Measurements from ENCODE around the gene NWD2.

The NWD2 gene

DNA sequence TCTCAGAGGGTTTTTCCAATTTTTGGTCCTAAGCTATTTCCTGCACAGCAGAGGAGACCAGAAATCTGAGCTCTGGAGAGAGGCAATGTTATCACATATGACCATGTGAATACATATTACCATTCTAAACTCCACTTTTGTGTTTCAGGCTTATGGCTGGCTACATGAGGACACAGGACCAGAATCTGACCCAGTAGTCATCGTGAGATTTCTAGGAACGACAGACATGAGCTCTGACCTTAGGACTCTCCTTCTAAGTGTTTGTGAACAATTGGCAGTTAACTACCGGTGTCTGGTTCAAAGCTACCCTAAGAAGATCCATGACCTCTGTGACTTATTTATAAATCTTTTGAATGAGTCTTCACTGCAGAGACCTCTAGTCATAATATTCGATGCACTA lies 198.6 kb downstream of the NWD2 start:
- DNase-seq = no peak

DNA sequence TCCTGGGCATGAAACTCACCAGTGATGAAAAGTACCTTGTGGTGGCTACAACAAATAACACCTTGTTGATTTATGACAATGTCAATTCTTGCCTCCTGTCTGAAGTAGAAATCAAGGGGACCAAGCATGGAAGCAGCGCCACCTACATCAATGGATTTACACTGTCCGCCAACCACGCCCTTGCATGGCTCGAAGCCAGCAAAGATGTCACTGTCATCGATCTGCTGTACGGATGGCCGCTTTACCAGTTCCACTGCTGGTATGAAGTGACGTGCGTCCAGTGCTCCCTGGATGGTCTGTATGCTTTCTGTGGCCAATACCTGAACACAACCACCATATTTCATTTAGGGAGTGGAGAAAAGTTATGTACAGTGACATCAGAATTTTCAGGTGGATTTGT lies 200.5 kb downstream of the NWD2 start:
- DNase-seq = no peak

DNA sequence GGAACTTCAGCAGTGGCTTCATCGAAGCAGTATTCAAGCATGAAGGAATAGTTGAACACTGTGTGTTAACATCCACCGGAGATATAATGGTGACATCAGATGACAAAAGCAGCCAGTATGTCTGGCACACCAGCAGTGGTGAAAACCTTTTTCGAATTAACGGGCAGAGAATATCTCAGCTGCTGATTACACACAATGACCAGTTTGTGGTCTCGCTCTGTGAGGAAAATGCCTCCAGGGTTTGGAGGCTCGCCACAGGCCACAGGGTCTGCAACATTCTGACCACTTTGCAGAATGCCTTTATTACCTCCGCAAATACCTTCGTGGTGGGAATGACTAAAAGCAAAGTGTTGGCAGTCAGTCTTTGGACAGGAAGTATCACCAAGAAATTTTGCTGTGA lies 201.5 kb downstream of the NWD2 start:
- DNase-seq = no peak

DNA sequence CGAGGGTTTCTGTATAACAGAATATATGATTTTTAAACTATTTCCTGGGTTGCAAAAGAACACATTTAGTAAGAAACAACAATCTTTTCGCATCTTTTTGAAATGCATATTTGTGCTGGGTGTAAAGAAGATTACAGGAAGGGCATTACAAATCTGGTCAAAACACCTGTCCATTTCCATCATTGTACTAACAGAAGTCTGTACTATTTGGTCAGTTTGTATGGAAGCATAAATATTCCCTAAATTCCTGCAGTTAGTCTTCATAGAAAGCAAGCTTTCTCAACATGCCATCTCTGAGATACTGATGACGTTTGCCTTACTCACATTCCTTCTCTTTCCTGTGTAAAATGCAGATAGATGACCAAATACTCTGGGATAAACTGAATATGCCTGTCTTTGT lies 203.3 kb downstream of the NWD2 start:
- DNase-seq = no peak

DNA sequence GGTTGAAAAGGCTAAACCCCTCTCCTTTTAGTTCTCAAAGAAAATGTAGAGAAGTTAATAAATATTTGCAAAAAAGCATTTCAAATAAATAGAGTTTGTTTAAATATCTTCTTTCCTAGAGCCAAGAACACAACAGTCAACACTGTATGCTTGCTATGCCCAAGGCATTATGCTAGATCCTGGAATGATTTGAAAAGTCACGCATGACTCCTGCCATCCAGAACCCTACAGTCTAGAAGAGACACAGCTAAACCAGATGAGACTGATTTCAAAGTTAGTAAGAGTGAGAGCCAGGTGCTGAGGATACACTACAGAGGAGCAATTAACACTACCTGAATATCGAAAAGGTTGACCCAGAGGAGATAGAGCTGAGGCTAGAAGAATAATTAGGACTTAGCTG lies 205.8 kb downstream of the NWD2 start:
- no peak for DNase-seq

DNA sequence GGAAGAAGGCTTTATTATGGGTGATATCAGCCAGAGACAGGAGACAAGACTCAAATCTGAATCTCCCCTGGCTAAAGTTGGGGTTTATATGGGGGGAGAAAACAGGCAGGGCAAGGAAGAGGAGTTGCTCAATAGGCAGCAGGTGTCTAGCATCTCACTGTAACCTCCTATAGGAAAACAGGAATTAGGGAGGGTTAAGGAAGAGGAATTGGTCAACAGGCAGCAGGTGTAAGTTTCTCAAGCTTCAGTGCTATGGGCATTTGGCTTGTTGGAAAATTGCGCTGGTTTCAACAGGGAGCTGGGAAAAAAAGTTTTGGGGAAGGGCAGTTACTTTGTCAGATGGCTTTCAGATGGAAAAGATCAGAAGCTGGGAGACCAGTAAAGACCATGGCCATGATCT lies 206.4 kb downstream of the NWD2 start:
- DNase-seq = no peak

DNA sequence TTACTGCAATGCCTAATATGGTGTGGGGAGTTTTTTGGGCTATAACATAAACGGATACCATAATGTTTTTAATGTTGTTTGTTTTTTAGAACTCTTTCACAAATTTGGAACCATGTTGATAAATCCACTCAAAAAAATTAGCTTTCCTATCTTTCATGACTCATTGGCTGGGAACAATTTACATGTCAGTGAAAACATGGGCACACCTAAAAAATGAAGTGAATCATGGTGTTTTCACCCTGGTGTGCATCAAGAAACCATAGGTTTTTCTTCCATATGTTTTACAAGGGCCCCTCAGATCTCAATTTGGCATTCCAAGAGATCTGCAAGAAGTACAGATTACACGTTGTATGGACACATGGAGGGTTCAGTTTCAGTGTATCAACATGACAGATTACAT lies 207.1 kb downstream of the NWD2 start:
- DNase-seq = no peak

DNA sequence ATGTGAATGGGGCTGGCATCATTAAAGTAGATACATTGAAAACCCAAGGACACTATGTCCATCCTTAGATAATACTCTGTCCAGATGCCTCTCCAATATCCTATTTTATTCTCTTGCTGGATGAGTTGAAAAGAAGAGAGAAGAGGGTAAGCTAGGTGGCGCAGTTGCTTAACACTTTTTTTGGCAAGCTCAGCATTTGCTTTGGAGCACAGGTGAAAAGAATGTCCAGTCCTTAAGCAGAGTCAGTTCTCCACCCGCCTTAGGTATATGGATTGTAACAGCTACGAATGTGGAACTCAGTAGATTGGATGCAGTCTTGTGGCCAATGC lies 208.4 kb downstream of the NWD2 start:
- peak; percentile 58 for DNase-seq

DNA sequence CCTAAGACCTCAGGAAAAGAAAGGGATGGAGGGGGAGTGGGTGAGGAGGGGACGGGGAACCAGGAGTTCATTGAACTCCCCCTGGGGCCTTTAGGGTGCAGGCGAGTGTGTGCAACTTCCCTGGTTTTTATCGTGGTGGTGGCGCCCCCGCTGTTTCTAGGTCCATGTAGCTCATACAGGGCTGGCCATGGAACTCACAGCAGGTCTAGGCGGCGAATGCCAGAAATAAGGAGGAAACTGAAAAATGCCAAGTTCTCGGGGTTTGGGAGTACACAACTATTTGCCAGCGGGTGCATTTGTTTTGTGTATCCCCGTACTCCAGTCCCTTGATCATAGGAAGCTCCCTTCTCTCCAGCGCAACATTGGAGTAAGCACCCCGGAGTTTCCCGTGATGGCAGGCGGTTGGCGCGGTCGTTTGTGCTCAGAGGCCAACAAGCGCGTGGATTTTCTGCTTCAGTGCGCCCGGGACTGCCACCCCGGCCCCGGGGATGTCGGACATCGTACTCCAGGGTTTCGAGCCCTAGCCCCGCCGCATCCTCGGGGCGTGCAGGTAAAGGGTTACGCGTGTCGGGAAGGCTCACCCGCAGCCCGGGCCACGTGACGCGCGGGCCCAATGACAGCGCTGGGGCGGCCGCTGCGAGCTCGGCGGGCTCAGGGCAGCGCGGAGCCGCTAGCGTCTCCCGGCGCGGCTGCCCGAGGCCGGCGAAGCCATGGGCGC lies 208.9 kb downstream of the NWD2 start:
- peak; percentile 58 for DNase-seq

DNA sequence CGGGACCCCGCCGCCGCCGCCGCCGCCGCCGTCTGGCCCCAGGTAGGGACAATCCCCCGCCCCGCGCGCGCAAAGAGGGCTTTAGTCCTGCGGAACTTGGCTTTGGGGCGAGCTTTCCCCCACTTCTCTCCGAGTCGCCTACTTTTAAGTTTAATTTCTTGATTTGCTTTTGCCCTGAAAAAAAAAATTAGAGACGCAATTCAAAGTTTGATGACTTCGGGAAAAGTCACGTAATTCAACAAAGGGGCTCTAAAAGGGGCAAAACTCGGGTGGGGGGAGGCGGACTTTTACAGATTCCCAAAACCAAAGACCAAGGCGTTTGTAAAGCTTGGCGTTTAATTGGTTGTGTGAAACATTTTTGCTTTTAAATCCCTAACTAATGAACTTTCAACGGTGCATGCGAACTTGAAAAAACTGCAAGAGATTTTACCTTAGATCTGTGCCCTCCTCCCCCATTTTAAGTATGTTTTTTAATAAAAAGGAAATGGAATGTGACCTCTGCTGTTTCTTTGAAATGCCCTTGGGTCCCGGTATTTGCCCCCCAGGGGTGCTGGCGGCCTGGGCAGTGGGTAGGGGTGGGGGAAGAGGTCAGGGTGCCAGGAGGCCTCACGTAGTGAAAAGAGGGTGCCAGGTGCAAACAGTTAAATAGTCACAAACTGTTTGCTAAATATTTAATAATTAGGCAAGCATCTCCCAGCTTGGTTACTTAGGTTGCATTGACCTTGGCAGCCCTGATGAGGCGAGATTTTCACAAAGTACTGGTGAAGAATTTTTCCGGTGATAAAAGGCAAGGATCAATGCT lies 209.7 kb downstream of the NWD2 start:
- no peak for DNase-seq

DNA sequence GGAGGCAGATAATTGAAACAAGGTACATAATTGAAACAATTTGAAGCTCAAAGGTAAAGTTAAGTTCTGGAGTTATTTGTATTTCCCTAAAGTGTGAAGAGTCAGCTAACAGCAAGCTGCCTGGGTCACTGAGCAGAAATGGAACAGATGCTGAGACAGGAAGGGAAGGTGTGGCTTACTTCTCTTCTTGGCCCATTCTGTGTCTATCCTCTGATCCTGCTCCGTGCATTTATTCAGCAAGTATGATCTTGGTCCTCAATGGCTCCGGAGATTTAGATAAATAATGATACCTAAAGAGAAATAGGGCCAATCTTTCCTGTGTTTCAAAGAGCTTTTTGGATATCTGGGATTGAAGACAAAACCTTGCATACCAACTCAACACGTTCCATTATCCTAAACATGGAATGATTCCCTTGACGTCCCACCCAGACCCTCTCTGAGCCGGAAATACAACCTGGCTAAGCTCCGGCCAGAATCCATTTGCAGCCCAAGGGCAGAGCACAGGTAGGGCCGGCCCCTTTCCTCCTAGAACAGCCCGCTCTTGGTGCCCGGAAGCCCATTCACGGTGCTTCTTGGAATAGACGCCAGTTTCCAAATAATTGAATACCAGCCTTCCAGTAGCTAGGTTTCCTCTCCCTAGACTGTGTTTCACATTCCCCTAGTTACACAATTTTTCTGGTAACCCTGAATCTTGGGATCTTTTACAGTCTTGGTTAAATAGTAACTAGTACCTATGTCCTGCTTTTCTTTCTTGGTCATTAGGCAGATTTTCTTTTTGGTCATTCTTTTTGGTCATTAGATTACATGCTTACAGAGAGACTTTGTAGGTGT lies 211.0 kb downstream of the NWD2 start:
- DNase-seq = no peak

DNA sequence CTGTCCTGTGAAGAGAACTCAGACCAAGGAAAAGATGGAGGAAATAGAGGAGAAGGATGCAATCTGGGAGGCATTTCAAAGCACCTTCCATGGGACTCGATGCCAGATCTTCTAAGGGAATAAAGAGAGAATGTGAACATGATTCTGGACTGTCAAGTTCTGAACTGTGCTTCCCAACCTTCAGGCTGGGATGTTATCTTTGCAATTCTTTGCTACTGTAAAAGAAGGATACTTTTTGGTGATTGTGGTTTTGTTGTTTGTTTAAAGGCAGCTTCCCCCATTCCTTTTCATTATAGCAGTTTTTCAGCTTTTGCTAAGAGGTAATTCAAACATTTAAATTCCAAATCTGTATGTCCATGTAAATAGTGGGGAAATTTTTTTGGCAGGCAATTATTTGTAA lies 217.3 kb downstream of the NWD2 start:
- no peak for DNase-seq

DNA sequence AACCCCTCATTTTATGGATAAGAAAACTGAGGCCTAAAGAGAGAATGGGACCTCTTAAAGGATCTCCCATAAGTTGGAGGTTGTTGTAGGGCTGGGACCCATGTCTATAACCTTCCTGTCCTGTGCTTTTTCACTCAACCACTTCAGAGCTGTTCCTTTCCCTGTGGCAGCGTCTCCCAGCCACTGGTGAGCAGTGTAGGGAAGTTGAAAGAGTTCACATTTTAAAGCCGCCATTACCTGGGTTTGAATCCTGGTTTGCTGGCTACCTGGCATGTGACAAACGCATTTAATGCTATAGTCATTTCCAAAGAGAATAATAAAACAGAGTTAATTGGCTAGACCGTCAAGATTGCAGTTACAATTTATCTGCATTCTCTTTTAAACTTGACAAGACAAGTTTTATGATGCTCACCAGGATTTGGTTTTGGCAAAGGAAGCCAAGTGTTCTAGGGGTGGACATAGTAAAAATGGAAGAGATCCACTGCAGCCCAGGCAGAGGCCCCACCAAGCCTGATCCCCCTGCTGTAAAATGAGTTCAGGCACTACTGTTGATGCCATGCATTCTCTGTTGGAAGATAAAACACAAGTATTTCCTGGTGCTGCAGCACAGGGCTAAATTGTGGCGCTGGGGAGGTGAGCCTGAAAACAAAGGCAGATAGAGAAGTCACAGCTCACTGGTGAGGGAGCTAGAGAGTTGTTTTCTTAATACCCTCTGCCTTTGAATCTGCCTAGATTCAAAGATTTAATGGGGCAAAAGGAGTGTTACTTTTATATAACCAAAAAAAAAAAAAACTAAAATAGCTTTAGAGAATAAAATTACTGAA lies 218.7 kb downstream of the NWD2 start:
- DNase-seq = no peak

DNA sequence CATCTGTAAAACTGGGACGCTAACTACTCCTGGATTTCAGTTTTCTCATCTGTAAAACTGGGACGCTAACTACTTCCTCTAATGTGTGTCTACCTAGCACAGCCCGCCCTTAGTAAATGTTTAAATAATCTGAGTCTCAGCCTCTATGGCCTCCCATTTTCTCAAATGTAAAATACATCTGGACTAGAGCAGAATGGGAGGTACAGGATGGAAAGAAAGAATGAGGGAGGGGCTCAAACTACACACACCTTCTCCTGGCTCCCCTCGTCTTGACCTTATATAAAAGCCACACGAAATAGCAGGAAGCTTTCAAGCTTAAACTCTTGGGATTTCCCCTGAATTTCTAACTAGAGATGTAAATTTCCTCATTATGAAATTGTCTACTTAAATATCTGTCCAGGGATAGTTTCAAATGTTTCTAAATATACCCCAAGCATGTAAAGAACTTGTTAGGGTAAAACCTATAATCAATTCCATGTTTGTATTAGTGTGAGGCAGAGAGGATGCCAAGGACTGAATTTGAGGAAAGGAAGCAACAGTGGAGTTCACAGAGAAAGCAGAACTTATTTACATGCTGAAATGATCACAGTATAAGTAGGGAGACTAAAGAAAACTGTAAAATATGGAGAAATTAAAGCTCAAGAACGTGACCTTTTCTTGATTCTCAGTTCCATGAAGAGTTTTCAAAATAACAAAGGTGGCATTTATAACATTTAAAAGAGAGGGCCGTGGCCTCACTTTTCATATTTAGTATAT lies 220.0 kb downstream of the NWD2 start:
- DNase-seq = no peak

DNA sequence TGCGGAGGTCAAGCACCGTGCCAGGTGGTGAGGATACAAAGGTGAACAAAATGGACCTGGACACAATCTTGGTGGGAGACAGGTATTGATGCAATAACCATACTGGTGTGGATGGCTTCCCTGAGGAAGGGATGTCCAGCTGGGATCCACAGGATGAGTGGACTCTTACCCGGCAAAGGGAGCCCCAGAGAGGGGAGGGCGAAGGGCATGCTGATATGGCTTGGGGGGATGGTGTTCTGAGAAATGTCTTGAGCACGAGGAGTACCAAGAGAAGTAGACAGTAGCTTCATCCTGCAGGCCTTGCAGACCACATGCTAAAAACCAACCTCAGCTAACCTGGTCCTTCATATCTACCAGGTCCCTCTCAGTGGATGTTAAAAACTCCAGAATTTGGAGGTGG lies 220.8 kb downstream of the NWD2 start:
- no peak for DNase-seq

DNA sequence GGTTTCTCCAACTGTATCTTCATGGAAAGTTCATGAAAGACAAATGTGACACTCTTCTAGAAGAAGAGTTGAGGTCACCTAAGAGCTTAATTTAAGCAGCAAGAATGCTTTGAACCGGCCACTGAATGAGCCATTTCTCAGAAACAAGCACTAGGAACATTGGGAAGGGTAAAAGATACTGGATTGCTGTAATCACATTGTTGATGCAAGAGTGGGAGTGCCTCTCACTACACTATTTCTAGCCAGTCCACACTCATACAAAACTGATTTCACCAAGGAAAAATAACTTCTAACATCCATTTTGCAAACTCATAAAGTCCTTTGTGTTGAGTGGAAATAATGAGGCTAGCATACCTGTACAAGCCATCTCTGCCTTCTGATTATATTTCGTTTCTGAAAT lies 221.3 kb downstream of the NWD2 start:
- no peak for DNase-seq

DNA sequence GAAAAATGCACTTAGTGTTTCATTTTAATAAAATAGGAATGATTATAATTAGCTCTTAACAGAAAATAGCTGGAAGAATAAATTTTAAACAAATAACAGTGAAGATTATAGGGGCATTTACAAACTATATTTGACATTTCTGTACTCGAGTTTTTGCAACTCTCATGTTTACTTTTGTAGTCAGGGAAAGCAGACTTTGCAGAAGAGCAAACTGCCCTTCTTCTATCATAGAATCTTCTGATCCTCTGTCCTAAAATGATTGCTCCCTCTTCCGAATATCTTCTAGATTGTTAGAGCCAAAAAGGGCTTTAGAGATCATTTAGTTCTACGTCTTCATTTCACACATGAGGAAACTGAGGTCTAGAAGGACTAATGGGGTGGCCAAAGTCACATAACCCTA lies 222.7 kb downstream of the NWD2 start:
- DNase-seq = no peak

DNA sequence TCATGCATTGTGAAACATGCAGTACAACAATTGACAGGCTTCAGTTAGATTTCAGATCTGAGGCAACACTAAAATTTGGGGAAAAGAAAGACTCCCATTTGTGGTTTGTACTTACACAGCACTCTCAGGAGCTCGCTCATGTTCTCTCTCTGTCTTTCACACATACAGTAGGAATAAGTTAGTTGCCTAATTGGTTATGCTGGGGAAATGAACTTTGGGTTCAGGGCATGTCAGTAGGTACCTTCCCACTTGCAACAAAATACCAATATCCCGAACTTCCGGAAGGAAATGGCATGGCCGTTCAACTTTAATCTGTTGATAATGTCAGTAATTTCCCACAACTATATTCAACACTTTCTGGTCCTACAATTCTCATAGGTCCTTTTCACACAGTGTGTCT lies 223.3 kb downstream of the NWD2 start:
- no peak for DNase-seq

DNA sequence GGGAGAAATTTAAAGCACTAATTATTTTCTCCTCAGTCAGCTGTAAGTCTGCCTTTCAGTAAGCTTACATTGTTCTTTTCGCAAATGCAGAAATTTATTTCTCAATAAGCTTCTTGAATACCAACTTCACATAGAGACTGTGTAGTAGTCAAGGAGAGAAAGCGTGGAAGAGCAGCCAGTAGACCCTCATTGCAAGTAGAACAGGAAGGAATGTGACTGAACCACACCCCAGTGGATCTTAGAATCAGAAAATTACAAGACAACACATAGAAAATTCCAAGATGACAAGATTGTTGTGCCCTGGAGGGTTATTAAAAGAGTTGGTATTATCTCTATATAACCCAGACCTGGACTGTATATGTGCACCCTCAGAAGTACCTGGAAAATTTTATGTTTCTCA lies 224.7 kb downstream of the NWD2 start:
- no peak for DNase-seq

DNA sequence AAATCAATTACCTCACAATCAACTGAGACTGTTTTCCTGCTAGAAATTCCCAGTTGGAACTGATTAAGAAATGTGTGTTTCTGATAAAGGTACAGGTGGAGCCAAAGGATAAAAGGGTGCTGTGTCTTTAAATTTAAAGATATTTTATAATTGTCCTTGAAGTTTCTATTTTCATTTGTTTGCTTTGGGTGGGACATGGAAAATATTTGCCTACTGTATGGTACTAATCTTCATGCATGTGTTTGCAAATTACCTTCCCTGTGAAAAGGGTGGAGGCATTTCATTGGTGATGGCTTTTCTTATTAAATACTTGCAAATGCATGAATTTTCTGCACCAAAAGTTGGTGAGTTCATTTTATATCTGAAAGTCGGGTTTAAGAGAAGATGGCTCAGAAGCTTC lies 225.7 kb downstream of the NWD2 start:
- DNase-seq = no peak

DNA sequence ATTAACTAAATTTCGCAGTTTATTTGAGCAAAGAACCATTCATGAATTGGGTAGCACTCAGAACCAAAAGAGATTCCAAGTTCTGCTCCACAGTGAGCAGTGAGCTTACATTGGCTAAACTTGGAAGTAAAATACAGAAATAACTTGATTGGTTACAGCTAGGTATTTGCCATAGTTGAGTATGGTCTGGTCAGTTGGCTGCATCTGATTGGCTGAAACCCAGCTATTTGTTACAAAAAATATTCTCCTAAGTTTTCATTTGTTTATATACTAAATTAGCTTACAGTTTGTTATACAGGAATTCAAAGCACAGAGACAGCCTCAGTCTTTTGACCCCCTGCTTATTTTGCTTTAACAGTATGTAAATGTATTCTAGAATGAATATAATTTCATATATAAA lies 226.6 kb downstream of the NWD2 start:
- DNase-seq = no peak

DNA sequence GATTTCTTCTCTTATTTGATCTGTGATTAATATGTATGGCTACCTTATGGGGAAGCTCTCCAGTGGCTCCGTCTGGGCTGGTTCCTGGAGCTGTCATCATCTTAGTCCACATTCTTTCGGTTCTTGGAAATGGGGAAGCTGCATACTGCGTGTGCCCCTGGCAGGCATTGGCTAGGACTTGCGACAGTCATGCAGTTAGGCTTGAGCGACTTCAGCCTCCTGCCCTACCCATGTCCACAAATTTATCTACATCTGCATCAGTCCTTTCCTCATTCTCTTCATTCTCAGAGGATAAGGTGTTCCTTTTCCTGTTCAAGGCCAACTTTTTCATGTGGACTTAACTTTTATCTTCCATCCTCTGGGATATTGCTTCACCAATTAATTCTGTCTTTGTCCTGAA lies 227.4 kb downstream of the NWD2 start:
- no peak for DNase-seq

Data from NCI-H524 treated with DMSO at 0.1 percent for 48 hours (cell line).